GM23338 (cell line): ENCODE data around the gene CD47. TPM values are rescaled to one million over a fixed set of nuclear protein-coding genes. Genes with fewer than 3 reads are reported as not detected.

Source experiments
- ATAC-seq: fragments of 200-7000 bp; cut with Tn5 transposase; 3 replicates; pipeline ENCODE4 v1.9.1; 2020
- DNase-seq: peaks from one replicate; pipeline ENCODE4 v3.0.0-alpha.2; 2015; ENCODE audit warnings: low spot score
- H2AFZ ChIP-seq: fragments of 200-600 bp; sonication (generic); 2 replicates; pipeline ENCODE4 v1.8.0; 2016; ENCODE audit warnings: antibody characterized with exemption, mild to moderate bottlenecking, moderate library complexity
- H3F3A ChIP-seq: fragments of 200-600 bp; sonication (generic); replicated peaks from 2 replicates; pipeline ENCODE4 v1.8.0; 2017; ENCODE audit warnings: antibody characterized with exemption, mixed run types, low read depth
- H3K27ac ChIP-seq: fragments of 200-600 bp; sonication (generic); 2 replicates; pipeline ENCODE4 v1.6.1; 2016; ENCODE audit warnings: low read depth
- H3K27me3 ChIP-seq: fragments of 200-600 bp; sonication (generic); 2 replicates; pipeline ENCODE4 v1.8.0; 2016; ENCODE audit warnings: mild to moderate bottlenecking, mixed run types, moderate library complexity; ENCODE audit not compliant: insufficient read depth
- H3K36me3 ChIP-seq: fragments of 200-600 bp; sonication (generic); 2 replicates; pipeline ENCODE4 v1.8.0; 2016; ENCODE audit warnings: mild to moderate bottlenecking; ENCODE audit not compliant: insufficient read depth
- H3K4me1 ChIP-seq: fragments of 200-600 bp; sonication (generic); 2 replicates; pipeline ENCODE4 v1.8.0; 2016; ENCODE audit warnings: mild to moderate bottlenecking, moderate library complexity; ENCODE audit not compliant: insufficient read depth
- H3K4me2 ChIP-seq: fragments of 200-600 bp; sonication (generic); 2 replicates; pipeline ENCODE4 v1.7.1; 2017; ENCODE audit warnings: mixed run types
- H3K4me3 ChIP-seq: fragments of 200-600 bp; sonication (generic); 2 replicates; pipeline ENCODE4 v1.6.1; 2016; ENCODE audit warnings: mixed run types
- H3K79me2 ChIP-seq: fragments of 200-600 bp; sonication (generic); replicated peaks from 2 replicates; pipeline ENCODE4 v1.8.0; 2017; ENCODE audit warnings: mild to moderate bottlenecking; ENCODE audit not compliant: insufficient read depth
- H3K9me2 ChIP-seq: fragments of 200-600 bp; sonication (generic); 2 replicates; pipeline ENCODE4 v1.8.0; 2017; ENCODE audit not compliant: insufficient read depth
- H4K20me1 ChIP-seq: fragments of 200-600 bp; sonication (generic); replicated peaks from 2 replicates; pipeline ENCODE4 v1.8.0; 2017; ENCODE audit warnings: mild to moderate bottlenecking; ENCODE audit not compliant: insufficient read depth
- H3K27ac Mint-ChIP-seq: 2 replicates; pipeline ENCODE4 v1.8.0; 2020; ENCODE audit warnings: inconsistent platforms, mild to moderate bottlenecking, moderate library complexity, mixed read lengths
- H3K27me3 Mint-ChIP-seq: 3 replicates; pipeline ENCODE4 v1.8.0; 2022; ENCODE audit warnings: low read depth, mild to moderate bottlenecking, moderate library complexity, mixed read lengths, inconsistent platforms; ENCODE audit not compliant: insufficient read depth, poor library complexity
- H3K36me3 Mint-ChIP-seq: 3 replicates; pipeline ENCODE4 v1.8.0; 2021; ENCODE audit warnings: low read depth, mild to moderate bottlenecking, inconsistent platforms, moderate library complexity, mixed read lengths
- H3K4me1 Mint-ChIP-seq: 3 replicates; pipeline ENCODE4 v1.8.0; 2020; ENCODE audit warnings: mild to moderate bottlenecking, inconsistent platforms, mixed read lengths
- H3K4me3 Mint-ChIP-seq: 3 replicates; pipeline ENCODE4 v1.8.0; 2021; ENCODE audit warnings: moderate library complexity, mild to moderate bottlenecking, inconsistent platforms, mixed read lengths
- H3K9me3 Mint-ChIP-seq: 3 replicates; pipeline ENCODE4 v1.8.0; 2020; ENCODE audit warnings: moderate library complexity, mild to moderate bottlenecking, inconsistent platforms, mixed read lengths
- CREB1 ChIP-seq: fragments of 250-450 bp; sonication (Bioruptor Pico); IDR thresholded peaks from 2 replicates; pipeline ENCODE4 v1.5.0; 2020; ENCODE audit warnings: low read depth, mild to moderate bottlenecking, moderate library complexity
- EZH2phosphoT487 ChIP-seq: fragments of 200-600 bp; sonication (generic); IDR thresholded peaks from one replicate; pipeline ENCODE4 v1.8.1; 2018; ENCODE audit warnings: antibody characterized with exemption; ENCODE audit not compliant: unreplicated experiment
- JUNB ChIP-seq: IDR thresholded peaks from one replicate; pipeline ENCODE4 v1.6.1; 2016; ENCODE audit warnings: antibody characterized with exemption; ENCODE audit not compliant: unreplicated experiment
- NANOG ChIP-seq: IDR thresholded peaks from 2 replicates; pipeline ENCODE4 v1.6.1; 2016; ENCODE audit warnings: antibody characterized with exemption, borderline replicate concordance
- POLR2AphosphoS5 ChIP-seq: IDR thresholded peaks from 2 replicates; pipeline ENCODE4 v1.6.1; 2016; ENCODE audit warnings: antibody characterized with exemption, low read depth
- STAT1 ChIP-seq: IDR thresholded peaks from one replicate; pipeline ENCODE4 v1.6.1; 2016; ENCODE audit warnings: antibody characterized with exemption; ENCODE audit not compliant: unreplicated experiment
- ZNF114 ChIP-seq: fragments of 250-450 bp; sonication (Bioruptor Pico); IDR thresholded peaks from 2 replicates; pipeline ENCODE4 v1.5.0; 2020; ENCODE audit warnings: mild to moderate bottlenecking, moderate library complexity
- ZNF331 ChIP-seq: fragments of 250-450 bp; sonication (Bioruptor Pico); IDR thresholded peaks from 2 replicates; pipeline ENCODE4 v1.5.0; 2020; ENCODE audit warnings: low read depth, mild to moderate bottlenecking, moderate library complexity
- polyA plus RNA-seq: library from polyadenylated mRNA; unstranded; fragments of >200 nt; fragmentation: Nextera tagmentation; extraction: Ambion mirVana; gene quantifications from 2 replicates; pipeline ENCODE4 v1.2.1, GENCODE V29; 2016
- total RNA-seq: library from RNA; depleted of rRNA; stranded (reverse); fragments of >200 nt; shearing (Covaris generic); gene quantifications from 2 replicates; pipeline ENCODE4 v1.2.3, GENCODE V29; 2014
- TF ChIP-seq, protein P1 (sequence below): IDR thresholded peaks from 2 replicates; pipeline ENCODE4 v1.6.1; 2016; ENCODE audit warnings: antibody characterized with exemption
- TF ChIP-seq, protein P2 (sequence below): IDR thresholded peaks from one replicate; pipeline ENCODE4 v1.6.1; 2018; ENCODE audit warnings: antibody characterized with exemption; ENCODE audit not compliant: unreplicated experiment
- TF ChIP-seq, protein P3 (sequence below), 2 experiments: fragments of 200-600 bp in 1 of 2; sonication (generic) in 1 of 2; conservative IDR thresholded peaks; 2 replicates each; pipeline versions ENCODE4 v1.5.1 to v1.6.1; 2016 to 2017; ENCODE audit warnings: antibody characterized with exemption in 2 of 2, low read depth in 2 of 2, mild to moderate bottlenecking in 2 of 2, moderate library complexity in 1 of 2

Gene CD47
- total and polyA plus RNA-seq, 2 experiments from 2014 or later, result 22.1 to 26.9 TPM

DNA sequence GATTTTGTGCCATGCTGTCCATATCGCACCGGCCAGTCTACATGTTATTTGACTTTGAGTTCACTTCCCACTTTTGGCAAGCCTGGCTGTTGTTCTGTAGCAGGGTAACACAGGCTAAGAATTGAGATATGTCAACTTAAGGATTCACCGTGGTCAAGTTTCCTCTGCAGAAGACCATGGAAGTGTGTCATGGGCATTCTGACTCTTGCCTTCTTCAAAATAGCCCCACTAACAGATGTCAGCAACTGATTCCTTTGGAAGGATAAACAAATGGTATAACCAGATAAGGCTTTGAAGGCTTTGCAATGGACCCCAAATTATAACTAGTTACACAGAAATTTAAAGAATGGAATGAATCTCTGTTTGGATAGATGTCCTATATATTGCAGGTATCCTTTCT lies 20.1 kb upstream of the CD47 start (continued):
- TF ChIP-seq, protein P1, sequence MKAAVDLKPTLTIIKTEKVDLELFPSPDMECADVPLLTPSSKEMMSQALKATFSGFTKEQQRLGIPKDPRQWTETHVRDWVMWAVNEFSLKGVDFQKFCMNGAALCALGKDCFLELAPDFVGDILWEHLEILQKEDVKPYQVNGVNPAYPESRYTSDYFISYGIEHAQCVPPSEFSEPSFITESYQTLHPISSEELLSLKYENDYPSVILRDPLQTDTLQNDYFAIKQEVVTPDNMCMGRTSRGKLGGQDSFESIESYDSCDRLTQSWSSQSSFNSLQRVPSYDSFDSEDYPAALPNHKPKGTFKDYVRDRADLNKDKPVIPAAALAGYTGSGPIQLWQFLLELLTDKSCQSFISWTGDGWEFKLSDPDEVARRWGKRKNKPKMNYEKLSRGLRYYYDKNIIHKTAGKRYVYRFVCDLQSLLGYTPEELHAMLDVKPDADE, result no peak
- TF ChIP-seq POLR2AphosphoS5 (no peak), CREB1 (CRISPR knock-in tag) (no peak), ZNF331 (CRISPR knock-in tag) (no peak), NANOG (no peak), EZH2phosphoT487 (no peak), JUNB (no peak)
- TF ChIP-seq, protein P2, sequence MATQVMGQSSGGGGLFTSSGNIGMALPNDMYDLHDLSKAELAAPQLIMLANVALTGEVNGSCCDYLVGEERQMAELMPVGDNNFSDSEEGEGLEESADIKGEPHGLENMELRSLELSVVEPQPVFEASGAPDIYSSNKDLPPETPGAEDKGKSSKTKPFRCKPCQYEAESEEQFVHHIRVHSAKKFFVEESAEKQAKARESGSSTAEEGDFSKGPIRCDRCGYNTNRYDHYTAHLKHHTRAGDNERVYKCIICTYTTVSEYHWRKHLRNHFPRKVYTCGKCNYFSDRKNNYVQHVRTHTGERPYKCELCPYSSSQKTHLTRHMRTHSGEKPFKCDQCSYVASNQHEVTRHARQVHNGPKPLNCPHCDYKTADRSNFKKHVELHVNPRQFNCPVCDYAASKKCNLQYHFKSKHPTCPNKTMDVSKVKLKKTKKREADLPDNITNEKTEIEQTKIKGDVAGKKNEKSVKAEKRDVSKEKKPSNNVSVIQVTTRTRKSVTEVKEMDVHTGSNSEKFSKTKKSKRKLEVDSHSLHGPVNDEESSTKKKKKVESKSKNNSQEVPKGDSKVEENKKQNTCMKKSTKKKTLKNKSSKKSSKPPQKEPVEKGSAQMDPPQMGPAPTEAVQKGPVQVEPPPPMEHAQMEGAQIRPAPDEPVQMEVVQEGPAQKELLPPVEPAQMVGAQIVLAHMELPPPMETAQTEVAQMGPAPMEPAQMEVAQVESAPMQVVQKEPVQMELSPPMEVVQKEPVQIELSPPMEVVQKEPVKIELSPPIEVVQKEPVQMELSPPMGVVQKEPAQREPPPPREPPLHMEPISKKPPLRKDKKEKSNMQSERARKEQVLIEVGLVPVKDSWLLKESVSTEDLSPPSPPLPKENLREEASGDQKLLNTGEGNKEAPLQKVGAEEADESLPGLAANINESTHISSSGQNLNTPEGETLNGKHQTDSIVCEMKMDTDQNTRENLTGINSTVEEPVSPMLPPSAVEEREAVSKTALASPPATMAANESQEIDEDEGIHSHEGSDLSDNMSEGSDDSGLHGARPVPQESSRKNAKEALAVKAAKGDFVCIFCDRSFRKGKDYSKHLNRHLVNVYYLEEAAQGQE, result no peak
- TF ChIP-seq, protein P3, sequence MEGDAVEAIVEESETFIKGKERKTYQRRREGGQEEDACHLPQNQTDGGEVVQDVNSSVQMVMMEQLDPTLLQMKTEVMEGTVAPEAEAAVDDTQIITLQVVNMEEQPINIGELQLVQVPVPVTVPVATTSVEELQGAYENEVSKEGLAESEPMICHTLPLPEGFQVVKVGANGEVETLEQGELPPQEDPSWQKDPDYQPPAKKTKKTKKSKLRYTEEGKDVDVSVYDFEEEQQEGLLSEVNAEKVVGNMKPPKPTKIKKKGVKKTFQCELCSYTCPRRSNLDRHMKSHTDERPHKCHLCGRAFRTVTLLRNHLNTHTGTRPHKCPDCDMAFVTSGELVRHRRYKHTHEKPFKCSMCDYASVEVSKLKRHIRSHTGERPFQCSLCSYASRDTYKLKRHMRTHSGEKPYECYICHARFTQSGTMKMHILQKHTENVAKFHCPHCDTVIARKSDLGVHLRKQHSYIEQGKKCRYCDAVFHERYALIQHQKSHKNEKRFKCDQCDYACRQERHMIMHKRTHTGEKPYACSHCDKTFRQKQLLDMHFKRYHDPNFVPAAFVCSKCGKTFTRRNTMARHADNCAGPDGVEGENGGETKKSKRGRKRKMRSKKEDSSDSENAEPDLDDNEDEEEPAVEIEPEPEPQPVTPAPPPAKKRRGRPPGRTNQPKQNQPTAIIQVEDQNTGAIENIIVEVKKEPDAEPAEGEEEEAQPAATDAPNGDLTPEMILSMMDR (conservative IDR thresholded peaks at IDR 0.05; ENCODE audit: low read depth in 2 of 2), result no peak

DNA sequence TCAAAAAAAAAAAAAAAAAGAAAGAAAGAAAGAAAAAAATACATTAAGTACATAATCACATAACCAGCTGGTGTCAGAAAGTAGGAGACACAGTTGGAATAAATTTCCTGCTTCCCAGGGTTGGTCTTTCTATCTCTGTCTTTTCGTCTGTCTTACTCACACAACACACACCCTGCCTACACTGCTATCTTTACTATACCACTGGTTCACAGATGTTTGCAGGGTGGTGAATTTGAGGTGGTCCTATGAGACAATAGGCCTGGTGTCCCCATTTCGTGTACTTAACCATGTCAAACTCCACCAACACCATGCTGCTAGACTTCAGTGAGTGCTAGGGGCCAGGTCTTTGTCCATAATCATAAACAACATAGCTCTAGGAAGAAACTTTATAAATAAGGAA lies 17.6 kb upstream of the CD47 start:
- no peak overlapping the region for H2AFZ ChIP-seq
- no peak overlapping the region for H3K4me2 ChIP-seq
- no peaks in the 10 kb centered on the region for H3K36me3 ChIP-seq
- H3K9me3 Mint-ChIP-seq, result no peaks in the 10 kb centered on the region
- ATAC-seq, result no peak
- H4K20me1 ChIP-seq, result no peaks in the 10 kb centered on the region
- no peaks in the 10 kb centered on the region for H3K9me2 ChIP-seq
- H3K4me3 ChIP-seq, result no peak overlapping the region
- no peak for DNase-seq
- no peaks in the 10 kb centered on the region for H3K4me1 ChIP-seq
- no peaks in the 10 kb centered on the region for H3F3A ChIP-seq
- peaks cover 4% of the 10 kb centered on the region for H3K4me1 Mint-ChIP-seq
- no peak overlapping the region for H3K27ac Mint-ChIP-seq
- no peak overlapping the region for H3K27ac ChIP-seq
- no peaks in the 10 kb centered on the region for H3K79me2 ChIP-seq
- no peak overlapping the region for H3K4me3 Mint-ChIP-seq
- H3K36me3 Mint-ChIP-seq, result no peaks in the 10 kb centered on the region
- no peaks in the 10 kb centered on the region for H3K27me3 ChIP-seq
- H3K27me3 Mint-ChIP-seq, result no peaks in the 10 kb centered on the region
- TF ChIP-seq STAT1, result no peak
- TF ChIP-seq ZNF331 (CRISPR knock-in tag), result no peak
- no peak for TF ChIP-seq ZNF114
- TF ChIP-seq, protein P2, result no peak
- TF ChIP-seq, protein P3 (conservative IDR thresholded peaks at IDR 0.05; ENCODE audit: low read depth in 2 of 2), result no peak
- TF ChIP-seq EZH2phosphoT487, result no peak
- TF ChIP-seq POLR2AphosphoS5, result no peak
- no peak for TF ChIP-seq CREB1 (CRISPR knock-in tag)
